ENCODE results near the gene NRXN3. TPM values are rescaled to one million over a fixed set of nuclear protein-coding genes. Genes with fewer than 3 reads are reported as not detected.

NRXN3 gene
- total RNA-seq, 1 donor from 2014 or later = 19.8 TPM

- H3K9me3 Mint-ChIP-seq = peaks cover 6% of the 10 kb centered on the region
- H3K4me1 Mint-ChIP-seq (ENCODE audit: unreplicated experiment) = peaks cover 26% of the 10 kb centered on the region
- no peak for TF ChIP-seq CTCF (conservative IDR thresholded peaks at IDR 0.05)
- no peak overlapping the region for H3K27ac Mint-ChIP-seq
- H3K36me3 Mint-ChIP-seq = peaks cover 3% of the 10 kb centered on the region
- no peak for DNase-seq (ENCODE audit: extremely low spot score, unreplicated experiment)
- no peaks in the 10 kb centered on the region for H3K27me3 Mint-ChIP-seq
- no peak overlapping the region for H3K4me3 Mint-ChIP-seq
Measured at GRCh38 chr14:79334272-79334671, 1164.1 kb downstream of the NRXN3 start.

- peaks cover 19% of the 10 kb centered on the region for H3K4me1 Mint-ChIP-seq (ENCODE audit: unreplicated experiment)
Measured at GRCh38 chr14:79337761-79338160, 1167.6 kb downstream of the NRXN3 start.

GRCh38 chr14:79342942-79343341 is 1172.8 kb downstream of the NRXN3 start:
- Mint-ChIP-seq H3K27ac (peak overlapping the region; percentile 93), H3K4me1 (ENCODE audit: unreplicated experiment) (peaks cover 16% of the 10 kb centered on the region), H3K4me3 (peak overlapping the region; percentile 73), H3K9me3 (peaks cover 10% of the 10 kb centered on the region), H3K36me3 (peaks cover 7% of the 10 kb centered on the region), H3K27me3 (no peaks in the 10 kb centered on the region)
- no peak for TF ChIP-seq CTCF (conservative IDR thresholded peaks at IDR 0.05)
- no peak for DNase-seq (ENCODE audit: extremely low spot score, unreplicated experiment)

More at GRCh38 chr14:79337761-79338160, 1167.6 kb downstream of the NRXN3 start:
- H3K27me3 Mint-ChIP-seq = no peaks in the 10 kb centered on the region
- no peak for TF ChIP-seq CTCF (conservative IDR thresholded peaks at IDR 0.05)
- peaks cover 7% of the 10 kb centered on the region for H3K36me3 Mint-ChIP-seq
- no peak for DNase-seq (ENCODE audit: extremely low spot score, unreplicated experiment)
- H3K4me3 Mint-ChIP-seq = no peak overlapping the region
- no peak overlapping the region for H3K27ac Mint-ChIP-seq
- H3K9me3 Mint-ChIP-seq = peaks cover 2% of the 10 kb centered on the region

- peaks cover 3% of the 10 kb centered on the region for H3K36me3 Mint-ChIP-seq
- no peak for DNase-seq (ENCODE audit: extremely low spot score, unreplicated experiment)
- peaks cover 26% of the 10 kb centered on the region for H3K4me1 Mint-ChIP-seq (ENCODE audit: unreplicated experiment)
- no peak overlapping the region for H3K4me3 Mint-ChIP-seq
- no peak for TF ChIP-seq CTCF (conservative IDR thresholded peaks at IDR 0.05)
- no peak overlapping the region for H3K27ac Mint-ChIP-seq
- H3K9me3 Mint-ChIP-seq = peaks cover 4% of the 10 kb centered on the region
- no peaks in the 10 kb centered on the region for H3K27me3 Mint-ChIP-seq
Measured at GRCh38 chr14:79351011-79351410, 1180.8 kb downstream of the NRXN3 start.

GRCh38 chr14:79352076-79352630 is 1182.0 kb downstream of the NRXN3 start:
- Mint-ChIP-seq H3K27me3 (no peaks in the 10 kb centered on the region), H3K9me3 (no peaks in the 10 kb centered on the region), H3K4me3 (peak overlapping the region; percentile 7), H3K4me1 (ENCODE audit: unreplicated experiment) (peaks cover 28% of the 10 kb centered on the region), H3K27ac (no peak overlapping the region), H3K36me3 (no peaks in the 10 kb centered on the region)
- no peak for TF ChIP-seq CTCF (conservative IDR thresholded peaks at IDR 0.05)
- no peak for DNase-seq (ENCODE audit: extremely low spot score, unreplicated experiment)

GRCh38 chr14:79354336-79354735 is 1184.2 kb downstream of the NRXN3 start:
- Mint-ChIP-seq H3K4me3 (no peak overlapping the region), H3K4me1 (ENCODE audit: unreplicated experiment) (peaks cover 28% of the 10 kb centered on the region), H3K27me3 (no peaks in the 10 kb centered on the region), H3K36me3 (no peaks in the 10 kb centered on the region), H3K9me3 (no peaks in the 10 kb centered on the region), H3K27ac (no peak overlapping the region)
- DNase-seq (ENCODE audit: extremely low spot score, unreplicated experiment) = no peak
- TF ChIP-seq CTCF (conservative IDR thresholded peaks at IDR 0.05) = no peak
